LNCaP clone FGC (cell line): ENCODE results near the gene ITPK1.

ENCODE experiments used
- DNase-seq: peaks from one replicate; pipeline ENCODE4 v3.0.0-alpha.2; 2011; ENCODE audit warnings: low read depth
- H3K4me3 ChIP-seq: 2 replicates; pipeline ENCODE4 v1.5.1; 2011; ENCODE audit warnings: mild to moderate bottlenecking, low read depth, low read length, control low read depth
- TF ChIP-seq, protein P1 (sequence below): IDR thresholded peaks from 2 replicates; pipeline ENCODE4 v1.5.1; 2012; ENCODE audit warnings: mild to moderate bottlenecking; ENCODE audit not compliant: control insufficient read depth, insufficient read depth; ENCODE audit errors: extremely low read depth

Gene ITPK1

DNA sequence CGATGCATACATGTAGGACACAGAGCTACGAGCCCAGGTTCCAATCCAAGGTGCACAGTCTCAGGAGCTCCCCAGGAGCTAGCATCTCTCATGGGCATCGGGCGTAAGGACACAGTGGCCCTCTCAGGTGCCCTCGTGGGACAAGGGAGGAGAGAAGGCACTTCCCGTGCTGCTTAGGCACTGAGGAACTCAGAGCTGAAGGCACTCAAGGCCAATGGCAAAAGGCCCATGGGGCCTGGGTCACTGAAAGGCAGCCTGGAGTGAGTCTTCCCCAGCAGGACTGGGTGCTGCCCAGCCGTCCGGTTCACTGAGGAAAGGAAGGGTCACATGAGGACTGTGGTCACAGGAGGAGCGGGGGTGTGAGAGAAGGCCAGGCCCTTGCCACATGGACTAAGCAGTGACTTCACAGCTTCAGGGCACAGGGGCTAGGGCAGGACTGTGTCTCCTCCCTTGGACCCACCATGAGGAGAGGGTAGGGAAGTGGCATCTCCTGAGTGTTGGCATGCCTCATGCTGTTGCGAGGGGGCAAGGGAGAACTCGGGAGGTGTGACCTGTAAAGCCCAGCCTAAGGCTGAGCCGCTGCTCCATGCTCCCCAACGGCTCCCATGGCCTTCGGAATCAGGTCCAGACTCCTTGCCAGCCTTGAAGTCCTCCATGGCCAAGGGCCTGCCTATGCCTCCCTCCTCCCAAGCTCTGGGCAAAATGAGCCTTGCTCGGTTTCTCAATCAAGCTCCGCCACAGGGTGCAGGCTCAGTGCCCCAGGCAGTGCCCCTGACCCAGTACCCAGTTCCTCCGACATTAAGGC lies 141.0 kb downstream of the ITPK1 start:
- no peak for DNase-seq
- TF ChIP-seq, protein P1, sequence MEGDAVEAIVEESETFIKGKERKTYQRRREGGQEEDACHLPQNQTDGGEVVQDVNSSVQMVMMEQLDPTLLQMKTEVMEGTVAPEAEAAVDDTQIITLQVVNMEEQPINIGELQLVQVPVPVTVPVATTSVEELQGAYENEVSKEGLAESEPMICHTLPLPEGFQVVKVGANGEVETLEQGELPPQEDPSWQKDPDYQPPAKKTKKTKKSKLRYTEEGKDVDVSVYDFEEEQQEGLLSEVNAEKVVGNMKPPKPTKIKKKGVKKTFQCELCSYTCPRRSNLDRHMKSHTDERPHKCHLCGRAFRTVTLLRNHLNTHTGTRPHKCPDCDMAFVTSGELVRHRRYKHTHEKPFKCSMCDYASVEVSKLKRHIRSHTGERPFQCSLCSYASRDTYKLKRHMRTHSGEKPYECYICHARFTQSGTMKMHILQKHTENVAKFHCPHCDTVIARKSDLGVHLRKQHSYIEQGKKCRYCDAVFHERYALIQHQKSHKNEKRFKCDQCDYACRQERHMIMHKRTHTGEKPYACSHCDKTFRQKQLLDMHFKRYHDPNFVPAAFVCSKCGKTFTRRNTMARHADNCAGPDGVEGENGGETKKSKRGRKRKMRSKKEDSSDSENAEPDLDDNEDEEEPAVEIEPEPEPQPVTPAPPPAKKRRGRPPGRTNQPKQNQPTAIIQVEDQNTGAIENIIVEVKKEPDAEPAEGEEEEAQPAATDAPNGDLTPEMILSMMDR: no peak
- no peak overlapping the region for H3K4me3 ChIP-seq

DNA sequence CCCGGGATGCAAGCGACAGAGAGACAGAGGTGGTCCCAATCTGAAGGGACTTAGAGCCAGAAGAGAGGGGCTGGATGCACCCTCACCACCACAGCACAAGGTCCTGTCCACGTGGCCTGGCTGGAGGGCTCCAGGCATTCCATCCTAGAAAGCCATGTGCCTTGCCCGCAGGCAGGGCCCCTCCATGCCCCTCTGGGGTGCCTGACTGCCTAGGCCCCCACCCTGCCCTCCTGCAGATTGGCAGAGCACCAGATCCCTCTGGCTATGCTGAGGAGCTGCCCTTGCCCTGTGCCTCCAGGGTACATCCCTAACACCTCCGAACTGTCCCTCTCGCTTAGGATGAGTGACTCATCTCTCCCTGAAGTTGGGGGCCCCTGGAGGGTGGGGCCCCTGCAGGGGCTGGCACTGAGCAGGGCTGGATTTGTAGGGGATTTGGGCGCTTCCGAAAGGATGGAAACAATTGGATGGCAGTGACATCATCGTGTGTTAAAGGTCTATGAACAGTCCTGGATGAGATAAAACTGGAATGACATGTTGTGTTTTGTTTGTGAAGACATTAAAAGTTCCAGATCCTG lies 141.8 kb downstream of the ITPK1 start:
- TF ChIP-seq, protein P1: no peak
- no peak overlapping the region for H3K4me3 ChIP-seq
- peak; percentile 84 for DNase-seq

DNA sequence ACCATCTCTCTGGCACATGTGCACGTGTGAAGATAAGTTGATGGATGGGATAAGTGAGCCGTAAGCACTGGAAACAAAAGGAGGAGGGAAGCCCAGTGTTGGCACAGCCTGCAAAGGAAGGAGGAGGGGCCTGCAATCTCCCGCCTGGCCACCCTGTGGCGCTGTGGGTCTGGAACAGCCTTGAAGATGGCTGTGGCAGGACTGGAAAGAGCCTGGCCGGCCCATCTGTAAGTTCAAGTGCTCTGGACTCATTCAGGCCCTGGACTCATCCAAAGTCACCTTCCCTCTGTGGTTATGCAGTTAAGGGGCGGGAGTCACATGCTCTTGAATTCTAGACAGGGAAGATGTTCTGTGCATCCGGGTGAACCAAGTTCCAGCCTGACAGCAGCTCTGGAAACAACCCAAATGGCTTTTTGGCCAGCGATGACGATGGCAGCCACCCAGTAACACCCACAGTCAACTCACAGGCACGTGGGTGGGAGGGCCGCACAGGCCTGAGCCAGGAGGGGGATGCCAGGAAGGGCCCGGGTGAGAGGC lies 142.4 kb downstream of the ITPK1 start:
- TF ChIP-seq, protein P1: peak; percentile 83
- H3K4me3 ChIP-seq: no peak overlapping the region
- peak; percentile 87 for DNase-seq

DNA sequence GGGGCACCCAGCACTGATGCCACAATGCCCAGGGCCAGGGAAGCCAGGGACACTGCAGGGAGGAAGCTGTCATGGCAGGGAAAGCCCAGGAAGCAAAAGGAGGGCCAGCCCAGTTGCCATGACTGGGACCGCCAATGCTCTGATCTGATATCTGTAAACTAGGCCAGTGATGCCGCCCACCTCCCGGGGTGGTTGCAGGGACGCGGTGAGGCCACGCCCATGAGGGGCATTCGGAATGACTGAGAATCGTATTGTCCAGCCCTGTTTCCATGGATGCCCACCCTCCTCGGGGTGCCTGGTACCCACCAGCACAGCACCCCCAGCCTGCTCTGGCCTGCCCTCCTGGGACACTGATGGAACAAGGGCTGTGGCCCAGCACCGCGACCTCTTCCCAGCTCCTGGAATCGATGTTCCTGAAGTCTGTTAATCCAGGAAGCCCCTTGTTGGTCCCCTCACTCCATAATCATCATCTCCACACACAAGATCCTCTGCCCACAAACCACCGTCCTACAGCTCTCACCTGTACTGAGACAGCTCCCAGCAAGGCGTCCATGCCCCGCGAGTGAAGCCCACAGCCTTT lies 144.0 kb downstream of the ITPK1 start:
- TF ChIP-seq, protein P1: no peak
- H3K4me3 ChIP-seq: no peak overlapping the region
- no peak for DNase-seq

DNA sequence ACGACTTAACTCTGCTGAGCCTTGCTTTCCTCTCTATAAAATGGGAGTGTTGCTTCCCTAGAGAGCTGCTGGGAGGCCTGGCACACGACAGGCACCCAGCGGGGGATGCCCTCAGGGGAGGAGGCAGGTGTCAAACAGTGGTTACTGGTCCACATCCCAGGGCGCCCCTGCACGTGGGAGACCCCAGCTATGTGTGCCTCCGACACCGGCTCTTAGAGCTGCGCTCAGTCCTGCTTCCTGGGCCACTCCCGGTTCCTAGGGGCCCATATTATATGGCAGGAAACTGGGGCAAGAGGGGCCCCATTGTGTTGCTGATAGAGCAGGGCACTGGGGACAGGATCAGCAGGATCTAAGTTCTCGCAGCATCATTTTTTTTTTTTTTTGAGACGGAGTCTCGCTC lies 145.5 kb downstream of the ITPK1 start:
- no peak for DNase-seq
- TF ChIP-seq, protein P1: no peak

DNA sequence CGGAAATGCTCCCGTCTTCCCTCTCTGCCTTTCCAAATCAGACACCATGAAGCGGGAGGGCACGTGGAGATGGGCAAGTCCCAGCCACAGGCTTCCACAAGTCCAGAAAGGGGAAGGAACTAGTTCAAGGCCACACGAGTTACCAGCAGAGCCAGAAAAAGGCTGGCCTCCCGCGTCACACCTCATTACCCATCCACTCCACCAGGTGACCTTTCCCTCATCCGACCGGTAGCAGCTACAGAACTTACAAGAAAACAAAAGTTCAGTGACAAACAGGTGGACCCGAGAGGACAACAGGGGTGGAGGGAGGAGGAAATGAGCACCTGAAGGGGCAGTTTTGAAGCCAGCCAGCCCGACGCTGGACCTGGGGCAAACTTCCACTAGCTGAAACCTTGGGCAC lies 145.9 kb downstream of the ITPK1 start:
- H3K4me3 ChIP-seq: no peak overlapping the region
- DNase-seq: no peak
- TF ChIP-seq, protein P1: no peak

More for the DNA sequence above, 145.5 kb downstream of the ITPK1 start:
- no peak overlapping the region for H3K4me3 ChIP-seq
